ENCODE measurements around the gene POLD2. TPM values are rescaled to one million over a fixed set of nuclear protein-coding genes. Genes with fewer than 3 reads are reported as not detected.

Gene POLD2
- total RNA-seq, 1 experiment from 2014 or later = 131 TPM

- Histone ChIP-seq H3K23ac (ENCODE audit: insufficient read length, low read depth, low read length) (no peak overlapping the region), H4K91ac (ENCODE audit: insufficient read length, low read depth, low read length) (no peak overlapping the region), H4K8ac (replicated peaks; ENCODE audit: insufficient read length, low read depth, low read length) (no peak overlapping the region), H2AFZ (ENCODE audit: low read length) (no peak overlapping the region), H3K23me2 (ENCODE audit: insufficient read length, low read depth, low read length, poor library complexity, severe bottlenecking) (peaks cover 10% of the 10 kb centered on the region), H2BK20ac (ENCODE audit: low read depth, low read length, poor library complexity, severe bottlenecking) (no peak overlapping the region), H3K9ac (ENCODE audit: extremely low read depth, insufficient read length, low read length) (no peak overlapping the region), H2BK15ac (ENCODE audit: low read depth, low read length) (no peak overlapping the region), H2BK12ac (ENCODE audit: insufficient read length, low read depth, low read length) (no peak overlapping the region), H3K4me1 (ENCODE audit: insufficient read depth, low read length) (no peaks in the 10 kb centered on the region; the same call in 1 of the 2 replicates), H3K56ac (ENCODE audit: insufficient read length, low read depth, low read length) (no peak overlapping the region), H2BK120ac (ENCODE audit: low read depth, low read length, poor library complexity, severe bottlenecking) (no peak overlapping the region), H3K27ac (ENCODE audit: insufficient read length, low read depth, low read length) (no peak overlapping the region), H2BK5ac (ENCODE audit: insufficient read length, low read length) (no peak overlapping the region), H3K18ac (ENCODE audit: insufficient read length, low read depth, low read length) (no peak overlapping the region), H2AK5ac (ENCODE audit: insufficient read length, low read length) (no peak overlapping the region), H3K27me3 (ENCODE audit: insufficient read depth, low read length) (no peaks in the 10 kb centered on the region; the same call in 1 of the 2 replicates), H3K14ac (ENCODE audit: insufficient read depth, low read length) (no peak overlapping the region), H4K20me1 (ENCODE audit: control insufficient read depth, insufficient read depth, insufficient read length) (no peaks in the 10 kb centered on the region), H3T11ph (ENCODE audit: low read length) (no peak overlapping the region), H4K5ac (ENCODE audit: insufficient read length, low read depth, low read length) (no peak overlapping the region), H3K79me1 (ENCODE audit: insufficient read depth, low read depth, low read length, poor library complexity, severe bottlenecking) (no peaks in the 10 kb centered on the region), H3K9me3 (ENCODE audit: control insufficient read depth, low read depth, low read length) (no peaks in the 10 kb centered on the region), H3K4me2 (ENCODE audit: insufficient read depth, insufficient read length, low read length) (no peak overlapping the region), H3K4ac (ENCODE audit: low read depth, low read length) (no peak overlapping the region), H3K79me2 (ENCODE audit: insufficient read depth, low read length) (no peaks in the 10 kb centered on the region)
- Mint-ChIP-seq H3K4me3 (peak overlapping the region; percentile 48 to 77), H3K4me1 (peaks cover 11 to 21% of the 10 kb centered on the region in 2 experiments), H3K9me3 (no peaks in the 10 kb centered on the region), H3K27ac (no peak overlapping the region; a peak in 1 of 7 replicates), H3K27me3 (ENCODE audit: low read depth) (peaks cover 32% of the 10 kb centered on the region), H3K36me3 (ENCODE audit: insufficient read depth in 1 of 3, low read depth in 3 of 3) (peaks cover 0 to 4% (median 2%) of the 10 kb centered on the region in 3 experiments; a peak in 4 of 7 replicates)
- no peak for TF ChIP-seq CTCF (conservative IDR thresholded peaks at IDR 0.05)
- DNase-seq = no peak
- WGBS (ENCODE audit: extremely low coverage, insufficient read length, low lambda C conversion rate) = no CpG with 5 or more reads among the region's 8 CpGs
Observed at GRCh38 chr7:44102846-44103565, 20.3 kb downstream of the POLD2 start.
